BE2C (cell line): Measurements from ENCODE around the gene CGN.

Experiments
- DNase-seq: peaks from one replicate; pipeline ENCODE4 v3.0.0-alpha.2; 2020
- H3K27me3 ChIP-seq: fragments of 250-450 bp; sonication (Bioruptor Pico); 2 replicates; pipeline ENCODE4 v1.5.1; 2020; ENCODE audit warnings: mild to moderate bottlenecking
- H3K36me3 ChIP-seq: fragments of 250-450 bp; sonication (Bioruptor Pico); 2 replicates; pipeline ENCODE4 v1.5.1; 2020; ENCODE audit warnings: mild to moderate bottlenecking
- H3K4me1 ChIP-seq: fragments of 250-450 bp; sonication (Bioruptor Pico); 2 replicates; pipeline ENCODE4 v1.5.1; 2020
- H3K4me3 ChIP-seq: 2 replicates; pipeline ENCODE4 v1.5.1; 2011; ENCODE audit warnings: low read depth, low read length
- H3K9me3 ChIP-seq: fragments of 250-450 bp; sonication (Bioruptor Pico); 2 replicates; pipeline ENCODE4 v1.5.1; 2020
- CTCF ChIP-seq: IDR thresholded peaks from 2 replicates; pipeline ENCODE4 v1.5.1; 2012; ENCODE audit warnings: mild to moderate bottlenecking, low read depth, low read length

Gene CGN

GRCh38 chr1:151475175-151475574 lies 36.0 kb upstream of the CGN start:
- Histone ChIP-seq H3K4me3 (no peak overlapping the region), H3K27me3 (no peaks in the 10 kb centered on the region), H3K36me3 (no peaks in the 10 kb centered on the region), H3K9me3 (no peaks in the 10 kb centered on the region), H3K4me1 (peaks cover 13% of the 10 kb centered on the region)
- no peak for DNase-seq
- TF ChIP-seq CTCF, result no peak

- TF ChIP-seq CTCF, result no peak
- no peaks in the 10 kb centered on the region for H3K36me3 ChIP-seq
- no peaks in the 10 kb centered on the region for H3K27me3 ChIP-seq
- DNase-seq, result no peak
- peaks cover 13% of the 10 kb centered on the region for H3K4me1 ChIP-seq
- H3K4me3 ChIP-seq, result no peak overlapping the region
- H3K9me3 ChIP-seq, result no peaks in the 10 kb centered on the region
Observed at GRCh38 chr1:151476083-151476482, 35.1 kb upstream of the CGN start.

GRCh38 chr1:151477066-151477465 lies 34.1 kb upstream of the CGN start:
- no peak for TF ChIP-seq CTCF
- peaks cover 13% of the 10 kb centered on the region for H3K4me1 ChIP-seq
- H3K27me3 ChIP-seq, result no peaks in the 10 kb centered on the region
- peaks cover under 1% of the 10 kb centered on the region for H3K9me3 ChIP-seq
- no peak for DNase-seq
- no peaks in the 10 kb centered on the region for H3K36me3 ChIP-seq
- H3K4me3 ChIP-seq, result no peak overlapping the region

GRCh38 chr1:151478140-151478812 lies 32.9 kb upstream of the CGN start:
- peaks cover 13% of the 10 kb centered on the region for H3K4me1 ChIP-seq
- no peak for DNase-seq
- H3K27me3 ChIP-seq, result no peaks in the 10 kb centered on the region
- H3K9me3 ChIP-seq, result peaks cover 4% of the 10 kb centered on the region
- H3K4me3 ChIP-seq, result no peak overlapping the region
- no peak for TF ChIP-seq CTCF
- H3K36me3 ChIP-seq, result no peaks in the 10 kb centered on the region

- Histone ChIP-seq H3K4me3 (no peak overlapping the region), H3K4me1 (peaks cover 13% of the 10 kb centered on the region), H3K9me3 (peaks cover 4% of the 10 kb centered on the region), H3K27me3 (no peaks in the 10 kb centered on the region), H3K36me3 (no peaks in the 10 kb centered on the region)
- DNase-seq, result no peak
- TF ChIP-seq CTCF, result no peak
Observed at GRCh38 chr1:151478923-151479322, 32.3 kb upstream of the CGN start.

- peaks cover 4% of the 10 kb centered on the region for H3K9me3 ChIP-seq
- H3K4me3 ChIP-seq, result no peak overlapping the region
- no peaks in the 10 kb centered on the region for H3K36me3 ChIP-seq
- DNase-seq, result no peak
- TF ChIP-seq CTCF, result no peak
- no peaks in the 10 kb centered on the region for H3K27me3 ChIP-seq
- peaks cover 8% of the 10 kb centered on the region for H3K4me1 ChIP-seq
Observed at GRCh38 chr1:151479462-151479861, 31.7 kb upstream of the CGN start.
